ENCODE data around the gene SLC25A51.

SLC25A51 gene

DNA sequence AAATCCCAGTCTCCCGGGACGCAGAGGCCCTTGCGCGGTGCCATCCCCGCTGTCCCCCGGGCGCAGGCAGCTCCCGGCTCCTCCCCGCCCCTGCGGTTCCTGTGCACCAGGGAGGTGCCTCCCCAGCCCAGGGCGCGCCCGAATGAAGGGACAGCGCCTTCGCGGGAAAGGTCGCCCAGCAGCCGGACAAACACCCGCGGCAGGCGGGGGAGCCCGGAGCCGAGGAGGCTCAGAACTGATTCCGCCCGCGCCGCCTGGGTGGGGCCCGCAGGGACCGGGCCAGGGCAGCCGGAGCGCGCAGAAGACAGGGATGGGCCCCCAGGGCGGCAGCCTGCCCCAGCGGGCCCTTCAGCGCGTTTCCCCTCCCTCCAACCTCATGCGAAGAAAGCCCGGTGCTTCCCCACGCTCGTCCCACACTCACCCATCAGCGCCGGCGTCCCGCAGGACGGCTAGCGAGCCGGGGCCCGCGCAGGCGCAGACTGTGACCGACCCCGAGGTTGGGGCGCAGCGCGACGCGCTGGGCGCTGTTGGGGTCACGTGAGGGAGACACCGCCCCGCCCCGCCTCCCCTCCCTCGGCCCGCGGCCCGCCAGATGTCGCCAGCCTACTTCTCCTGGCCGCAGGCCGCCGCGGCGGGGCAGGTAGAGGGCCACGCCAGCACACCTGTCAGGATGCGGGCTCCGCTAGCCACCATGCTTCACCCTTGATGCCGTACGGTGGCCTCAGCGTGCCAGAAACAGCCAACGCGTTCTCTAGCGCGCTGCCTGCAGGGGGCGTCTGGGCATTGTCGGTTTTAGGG lies at the start of gene SLC25A51:
Gene SLC25A51 (minus strand): TSS at position 481 of the 798 bp plus-strand sequence. CDS start 15,577 bp downstream, outside the sequence.
- DNase-seq (ENCODE audit: low spot score): peak; percentile 93

GRCh38 chr9:37953206-37953774 lies 49.4 kb upstream of the SLC25A51 start:
- DNase-seq (ENCODE audit: low spot score): no peak

DNA sequence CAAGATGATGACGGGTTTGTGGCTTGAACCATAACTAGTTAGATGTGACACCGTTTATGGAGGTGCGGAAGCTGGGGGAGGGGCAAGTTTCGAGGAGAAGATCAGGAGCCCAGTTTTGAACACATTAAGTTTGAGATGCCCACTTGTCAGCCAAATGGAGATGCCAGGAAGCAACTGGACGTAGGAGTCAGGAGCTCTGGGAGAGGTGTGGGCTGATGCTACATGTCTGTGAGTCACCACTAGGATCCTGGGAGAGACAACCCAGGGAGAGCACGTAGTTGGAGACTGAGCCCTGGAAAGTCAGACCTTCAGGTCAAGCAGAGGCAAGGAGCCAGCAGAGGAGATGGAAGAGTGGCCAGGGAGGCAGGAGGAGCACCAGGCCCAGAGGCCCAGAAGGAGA lies 48.8 kb upstream of the SLC25A51 start:
- no peak for DNase-seq (ENCODE audit: low spot score)

- DNase-seq (ENCODE audit: low spot score): no peak
These were observed 47.9 kb upstream of the SLC25A51 start for GRCh38 chr9:37951671-37952449.

- no peak for DNase-seq (ENCODE audit: low spot score)
These were observed 46.6 kb upstream of the SLC25A51 start for GRCh38 chr9:37950561-37950960.

- DNase-seq (ENCODE audit: low spot score): no peak
These were observed 45.6 kb upstream of the SLC25A51 start for GRCh38 chr9:37949576-37949975.

- no peak for DNase-seq (ENCODE audit: low spot score)
These were observed 44.6 kb upstream of the SLC25A51 start for GRCh38 chr9:37948417-37948980.

DNA sequence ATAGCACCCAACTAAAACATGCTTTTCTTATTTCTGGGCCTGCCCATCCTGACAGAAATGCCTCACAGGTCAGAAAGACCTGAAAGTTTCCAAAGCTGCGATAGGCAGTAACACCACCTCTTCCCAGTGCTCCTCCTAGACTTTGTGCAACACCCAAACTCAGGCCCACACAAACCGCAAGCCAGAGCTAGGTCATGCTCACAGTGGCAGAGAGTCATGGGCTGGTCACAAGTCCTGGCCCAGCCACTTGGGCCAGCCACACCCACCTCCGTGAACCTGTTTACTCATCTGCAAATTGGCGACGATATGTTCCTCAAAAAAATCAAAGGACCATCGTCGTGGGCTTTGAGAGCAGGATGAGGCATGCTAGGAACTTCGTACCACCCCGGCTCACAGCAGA lies 44.0 kb upstream of the SLC25A51 start:
- DNase-seq (ENCODE audit: low spot score): no peak

DNA sequence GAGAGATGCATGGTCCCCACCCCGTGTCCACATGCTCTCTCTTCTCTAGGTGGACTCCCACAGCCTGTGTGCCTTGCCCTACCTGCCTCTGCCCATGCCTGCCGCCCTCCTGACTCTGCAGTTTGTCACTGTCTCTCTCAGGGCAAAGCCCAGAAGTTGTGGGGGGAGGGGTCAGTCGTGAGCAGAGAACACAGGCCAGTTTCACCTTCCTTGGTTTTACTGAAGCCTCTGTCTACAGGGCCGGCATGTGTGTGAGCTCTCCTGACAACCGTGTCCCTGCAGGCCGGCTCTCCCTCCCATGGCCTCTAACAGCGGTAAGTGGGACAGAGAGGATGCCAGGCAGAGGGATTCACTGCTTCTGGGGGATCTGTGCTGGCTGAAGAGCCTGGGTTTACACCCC lies 43.5 kb upstream of the SLC25A51 start:
- no peak for DNase-seq (ENCODE audit: low spot score)

DNA sequence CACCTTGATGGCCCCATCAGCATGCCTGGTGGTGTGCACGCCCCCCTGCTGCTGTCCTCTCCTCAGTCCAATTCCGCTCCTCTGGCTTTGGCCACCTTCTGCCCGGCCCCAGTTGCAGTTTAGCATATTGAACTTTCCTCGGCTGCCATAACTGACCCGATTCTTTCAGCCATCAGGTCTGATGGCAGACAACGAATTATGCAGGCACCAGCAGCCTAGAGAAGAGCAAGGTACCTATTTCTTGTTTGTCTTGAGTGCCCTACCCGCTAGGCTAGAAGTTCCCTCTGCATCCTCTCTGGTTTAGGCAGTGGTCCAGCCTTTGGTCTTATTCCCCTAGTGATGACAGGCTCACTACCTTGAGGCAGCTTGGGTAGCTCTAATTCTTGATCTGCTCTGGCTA lies 43.0 kb upstream of the SLC25A51 start:
- no peak for DNase-seq (ENCODE audit: low spot score)

- no peak for DNase-seq (ENCODE audit: low spot score)
These were observed 42.1 kb upstream of the SLC25A51 start for GRCh38 chr9:37946041-37946440.

DNA sequence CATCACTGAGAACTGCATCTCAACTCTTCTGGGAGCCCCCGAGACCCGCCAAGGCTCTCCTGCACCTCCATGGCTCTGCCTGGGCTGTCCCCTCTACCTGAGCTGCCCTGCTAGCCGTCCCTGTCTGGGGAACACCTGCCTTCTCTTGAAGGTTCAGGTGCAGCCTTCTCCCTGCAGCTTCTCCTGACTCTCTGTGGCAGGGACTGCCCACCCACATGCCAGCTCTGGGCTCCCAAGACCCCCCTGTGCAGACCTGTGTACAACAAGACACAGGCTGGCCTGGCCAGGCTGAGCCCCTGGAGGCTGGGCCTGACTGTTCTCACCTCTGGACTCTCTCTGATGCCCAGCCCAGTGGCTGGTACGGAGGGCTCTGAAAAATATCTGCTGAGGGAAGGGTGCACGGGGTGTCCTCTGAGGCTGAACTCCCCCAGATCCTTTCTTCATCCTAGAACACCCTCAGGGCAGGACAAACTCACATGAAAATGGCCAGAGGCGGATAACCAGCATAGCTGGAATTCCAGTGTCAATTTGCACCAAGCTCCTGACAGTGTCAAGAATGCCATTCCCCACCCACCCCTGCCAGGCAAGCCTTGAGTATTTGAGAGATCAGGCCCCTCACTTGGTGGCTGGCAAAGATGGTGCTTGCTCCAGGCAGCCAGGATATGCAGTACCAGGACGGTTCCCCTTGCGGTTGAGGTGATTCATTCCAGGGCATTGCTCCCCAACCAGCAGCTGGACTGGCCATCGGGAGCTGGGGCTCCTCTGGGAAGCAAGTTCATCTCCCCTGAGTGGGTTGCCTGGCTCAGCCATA lies 40.9 kb upstream of the SLC25A51 start:
- DNase-seq (ENCODE audit: low spot score): no peak

GRCh38 chr9:37944266-37944650 lies 40.3 kb upstream of the SLC25A51 start:
- no peak for DNase-seq (ENCODE audit: low spot score)

DNA sequence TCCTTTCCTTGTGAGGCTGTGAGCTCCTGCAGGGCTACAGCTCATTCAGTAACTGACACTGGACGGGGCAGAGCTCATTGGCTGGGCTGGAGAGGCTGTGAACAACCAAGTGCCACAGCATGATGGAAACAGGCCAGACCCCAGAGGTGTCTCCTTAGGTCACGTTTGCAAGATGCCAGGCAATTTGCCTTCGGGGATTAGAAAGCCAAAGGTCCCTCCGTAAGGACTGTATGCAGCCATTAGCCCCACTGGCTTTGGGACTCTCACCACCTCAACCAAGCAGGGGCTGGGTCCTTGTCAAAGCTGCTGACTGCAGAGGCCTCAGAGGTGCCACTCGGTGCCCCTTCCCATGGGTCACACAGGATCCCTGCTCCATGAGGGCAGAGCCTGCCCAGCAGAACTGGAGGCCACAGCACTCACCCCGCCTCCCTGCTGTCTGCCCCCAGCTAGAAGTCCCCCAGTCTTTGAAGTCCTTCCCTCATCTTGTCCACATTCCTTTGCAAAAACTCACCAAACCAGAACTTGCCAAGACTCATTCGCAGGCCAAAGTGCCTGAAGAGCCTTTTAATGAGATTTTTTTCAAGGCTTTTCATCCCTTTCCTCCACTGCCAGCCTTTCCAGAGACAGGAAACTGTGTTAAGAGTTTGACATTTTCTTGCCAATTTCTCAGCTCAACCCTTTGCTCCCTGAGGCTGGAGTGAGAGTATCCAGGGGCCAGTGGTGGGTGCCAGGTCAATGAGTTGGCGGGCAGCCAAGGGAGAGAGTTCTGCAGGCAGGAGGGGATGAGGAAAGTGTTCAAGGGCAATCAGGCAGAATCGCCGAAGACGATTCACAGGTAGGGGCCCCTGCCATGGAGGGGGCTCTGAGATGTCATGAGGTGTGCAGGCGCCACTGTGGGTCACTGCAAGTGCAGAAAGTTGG lies 39.7 kb upstream of the SLC25A51 start:
- no peak for DNase-seq (ENCODE audit: low spot score)

DNA sequence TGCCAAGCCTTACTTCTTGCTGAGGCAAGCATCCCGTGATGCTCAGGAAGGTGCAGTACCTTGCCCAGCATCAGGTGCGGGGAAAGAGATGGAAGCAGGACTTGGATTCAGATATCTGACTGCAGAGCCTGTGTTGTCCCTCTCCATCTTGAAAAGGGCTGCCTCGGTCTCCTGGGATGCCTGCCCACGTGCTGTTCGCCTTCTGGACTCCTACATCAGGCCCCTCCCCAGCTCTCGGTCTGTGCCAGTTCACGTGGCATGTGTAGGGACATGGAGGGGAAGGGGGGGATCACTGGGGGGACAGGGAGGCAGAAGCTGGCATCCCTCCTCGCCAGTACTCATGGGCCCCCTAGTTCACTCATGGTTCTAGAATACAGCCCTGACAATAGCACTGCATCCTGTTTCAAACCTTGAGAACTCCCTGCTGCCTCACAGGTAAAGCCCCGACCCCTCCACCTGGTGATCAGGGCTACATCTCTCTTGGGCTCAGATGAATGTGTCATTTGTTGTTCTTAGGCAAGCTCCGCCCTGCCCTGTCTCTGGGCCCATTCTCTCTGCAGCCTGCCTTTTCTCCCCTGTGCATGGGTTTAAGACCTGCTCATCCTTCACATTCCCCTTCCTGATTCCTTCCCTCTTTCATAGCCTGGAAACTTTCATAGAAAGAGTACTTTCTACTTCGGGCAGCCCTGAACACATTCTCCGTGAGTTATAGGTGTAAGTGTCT lies 38.9 kb upstream of the SLC25A51 start:
- no peak for DNase-seq (ENCODE audit: low spot score)

- no peak for DNase-seq (ENCODE audit: low spot score)
These were observed 37.3 kb upstream of the SLC25A51 start for GRCh38 chr9:37941253-37941652.

DNA sequence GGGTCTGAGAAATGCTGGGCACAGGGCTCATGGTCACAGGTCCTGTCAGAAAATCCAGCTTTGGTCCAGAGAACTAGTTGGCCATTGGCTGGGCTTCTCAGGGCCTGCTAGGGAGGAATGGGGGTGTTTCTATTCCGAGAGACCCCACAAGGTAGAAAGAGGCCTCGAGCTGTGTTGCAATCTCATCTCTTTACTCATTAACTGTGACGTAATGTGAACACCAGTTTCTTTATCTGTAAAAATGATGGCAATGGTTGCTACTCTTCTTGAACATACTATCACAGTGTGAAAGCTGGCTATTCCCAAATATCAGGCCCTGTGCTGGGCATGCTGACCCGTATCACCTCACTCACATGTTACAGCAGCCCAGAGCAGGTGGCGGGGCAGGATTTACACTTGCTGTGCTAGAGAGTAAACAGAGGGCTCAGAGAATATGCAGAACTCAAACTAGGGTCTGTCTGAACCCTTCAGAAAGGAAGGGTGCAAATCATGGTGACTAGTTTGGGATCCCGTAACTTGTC lies 35.7 kb upstream of the SLC25A51 start:
- no peak for DNase-seq (ENCODE audit: low spot score)

DNA sequence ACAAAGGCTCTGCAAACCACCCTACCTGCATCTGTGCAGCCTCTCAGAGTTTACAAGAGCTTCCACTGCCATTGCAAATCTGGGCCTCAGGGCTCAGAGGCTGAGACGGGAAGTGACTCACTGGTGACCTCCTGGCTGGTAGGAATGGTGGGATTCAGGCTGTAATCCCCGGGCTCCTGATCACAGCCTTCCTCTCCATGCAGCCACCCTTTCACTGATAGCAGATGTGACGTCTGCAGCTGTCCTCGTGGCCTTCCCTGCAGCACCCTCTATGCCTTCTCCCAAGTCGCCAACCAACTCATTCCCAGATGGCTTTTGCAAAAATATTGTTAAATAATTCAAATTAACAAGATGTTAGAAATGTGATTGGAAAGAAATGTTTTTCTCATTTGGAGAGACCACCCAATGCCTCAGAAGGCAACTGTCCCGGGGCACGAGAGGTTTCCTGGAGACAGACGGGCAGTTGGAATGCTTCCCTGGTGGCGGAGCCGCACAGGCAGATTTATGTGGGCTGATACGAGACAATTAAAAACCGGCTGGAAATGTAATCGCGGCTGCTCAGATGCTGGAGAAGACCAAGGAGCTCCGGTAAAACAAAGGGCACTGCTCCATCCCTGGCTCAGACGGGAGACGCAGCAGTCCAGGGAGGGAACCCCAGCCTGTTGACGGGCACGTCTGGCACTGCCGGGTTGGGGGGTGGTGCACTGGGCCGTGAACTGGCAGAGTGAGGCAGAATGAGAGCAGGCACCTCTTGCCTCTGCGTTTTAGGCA lies 34.4 kb upstream of the SLC25A51 start:
- no peak for DNase-seq (ENCODE audit: low spot score)

- DNase-seq (ENCODE audit: low spot score): no peak
These were observed 33.4 kb upstream of the SLC25A51 start for GRCh38 chr9:37937366-37937765.
